Cardiac ventricle fibroblast (primary cell): Measurements from ENCODE around the gene FGF23. TPM values are rescaled to one million over a fixed set of nuclear protein-coding genes. Genes with fewer than 3 reads are reported as not detected.

Source experiments
- total RNA-seq: library from RNA; depleted of rRNA; stranded (reverse); fragments of >200 nt; gene quantifications from 2 replicates; pipeline ENCODE4 v1.2.3, GENCODE V29; 2015

The FGF23 gene
- not detected in 2 replicates for total RNA-seq

DNA sequence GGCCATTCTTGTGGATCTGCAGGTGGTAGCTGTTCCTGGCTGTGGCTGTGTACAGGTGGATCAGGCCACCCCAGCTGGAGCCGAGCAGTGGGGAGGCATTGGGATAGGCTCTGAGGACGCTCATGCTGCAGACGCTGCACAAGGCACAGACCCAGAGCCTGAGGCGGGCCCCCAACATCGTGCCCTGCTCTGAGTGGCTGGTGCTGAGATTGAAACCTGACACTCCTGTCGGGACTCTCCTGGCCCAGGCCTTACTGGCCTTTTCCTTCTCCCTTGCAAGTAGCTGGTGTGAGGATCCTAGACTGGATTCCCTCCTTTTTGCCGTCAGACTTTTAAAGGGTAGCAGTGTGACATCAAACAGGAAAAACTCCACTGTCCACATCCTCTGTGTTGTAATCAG lies at the start of gene FGF23:
Gene FGF23, minus strand, starts transcription at position 308 of the 400 bp plus-strand sequence. Its CDS starts 130 bp downstream, at position 178.

GRCh38 chr12:4320853-4321701 lies 58.4 kb downstream of the FGF23 start, which contains the start of gene TIGAR:
Gene TIGAR, plus strand, starts transcription at chr12:4321213. Its CDS starts 59 bp downstream, at chr12:4321272.

Other genes starting within 250 kb of the FGF23 start
- gene CCND2, start 106.0 kb downstream of the FGF23 start, total RNA-seq, result 51.7 and 58.4 TPM in 2 replicates
- 3.3 and 4.8 TPM in 2 replicates for gene TIGAR, start 58.5 kb downstream of the FGF23 start, total RNA-seq
- not detected in 2 replicates for gene FGF6, start 66.1 kb upstream of the FGF23 start, total RNA-seq
- gene RAD51AP1, start 159.2 kb upstream of the FGF23 start, total RNA-seq, result 1.7 and 2.3 TPM in 2 replicates
- gene DYRK4, start 182.5 kb upstream of the FGF23 start, total RNA-seq, result 19.7 and 35.8 TPM in 2 replicates